Inferior parietal cortex (tissue), 1 donor: ENCODE results near the gene ATP1A4.

Source experiments
- DNase-seq: peaks from one replicate; pipeline ENCODE4 v3.0.0-alpha.2; 2016; ENCODE audit errors: extremely low spot score

ATP1A4 gene

DNA sequence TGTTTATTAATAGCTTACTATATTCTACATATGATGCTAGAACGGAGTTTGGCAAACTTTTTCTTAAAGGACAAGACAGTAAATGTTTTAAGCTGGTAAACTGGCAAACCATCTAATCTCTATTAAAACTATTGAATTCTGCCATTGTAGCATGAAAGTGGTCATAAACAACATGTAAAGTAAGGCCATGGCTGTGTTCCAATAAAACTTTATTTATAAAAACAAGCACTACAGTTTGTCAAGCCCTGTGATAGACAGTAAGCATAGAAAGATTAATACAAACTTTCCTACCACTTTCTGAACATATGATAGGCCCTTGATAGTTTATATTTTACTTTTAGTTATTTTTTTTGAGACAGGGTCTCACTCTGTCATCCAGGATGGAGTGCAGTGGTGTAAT is 76.2 kb downstream of the ATP1A4 start:
- no peak for DNase-seq

DNA sequence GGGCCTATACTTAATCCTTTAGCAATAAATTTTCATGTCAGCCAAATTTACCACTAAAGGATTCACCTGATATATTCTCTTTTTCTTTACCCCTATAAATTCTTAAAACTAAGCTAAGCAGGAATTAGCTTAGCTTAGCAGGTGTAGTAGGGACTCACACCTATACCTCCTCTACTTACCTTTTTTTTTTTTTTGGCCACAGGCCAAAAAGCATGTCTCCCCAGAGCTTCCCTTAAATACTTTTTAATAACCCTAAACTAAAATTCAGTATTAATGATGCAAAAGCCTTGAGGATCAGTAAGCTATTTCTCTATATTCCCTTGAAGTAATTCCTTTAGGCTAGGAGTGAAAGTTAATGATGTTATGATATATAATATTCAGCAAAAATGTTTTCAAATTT is 77.0 kb downstream of the ATP1A4 start:
- DNase-seq = no peak

DNA sequence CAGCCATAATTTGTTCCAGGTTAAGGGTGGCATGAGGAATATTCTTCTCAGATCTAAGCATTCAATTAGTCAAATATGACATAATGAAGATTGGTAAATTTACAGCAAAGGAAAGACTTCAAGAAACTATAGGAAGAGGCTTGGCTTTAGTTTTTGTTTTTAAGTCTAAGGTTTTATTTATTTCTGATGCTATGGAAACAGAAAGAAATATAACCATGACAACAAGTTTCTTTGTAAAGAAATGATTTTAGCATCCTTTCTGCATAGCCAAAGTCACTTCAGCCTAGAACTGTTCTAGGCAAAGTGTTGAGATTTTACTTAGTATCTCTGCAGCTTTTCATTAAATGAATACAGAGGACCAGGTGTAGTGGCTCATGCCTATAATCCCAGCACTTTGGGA is 81.5 kb downstream of the ATP1A4 start:
- no peak for DNase-seq
